ENCODE data around the gene MLPH.

- TF ChIP-seq EZH2 (IDR thresholded peaks at IDR 0.05; ENCODE audit: insufficient read depth, poor library complexity, severe bottlenecking) (no peak), EZH2phosphoT487 (IDR thresholded peaks at IDR 0.05; ENCODE audit: insufficient read depth, low read depth) (no peak)
These were observed 111.6 kb downstream of the MLPH start for GRCh38 chr2:237598468-237599208.

Data from GM23248 (cell line).